SK-N-SH treated with all-trans-retinoic acid at 6 μM for 48 hours (cell line): ENCODE results near the gene RAB11FIP2.

Experiments used
- OSR1 ChIP-seq: fragments of 250-450 bp; sonication (Bioruptor Pico); IDR thresholded peaks from 2 replicates; pipeline ENCODE4 v1.8.0; 2022; ENCODE audit warnings: moderate library complexity, mild to moderate bottlenecking, inconsistent platforms
- ZNF565 ChIP-seq: fragments of 450-650 bp; formaldehyde crosslinking; conservative IDR thresholded peaks from 2 replicates; pipeline ENCODE4 v1.5.0; 2020; ENCODE audit warnings: low read depth, mild to moderate bottlenecking, moderate library complexity
- TF ChIP-seq, protein P1 (sequence below): fragments of 250-450 bp; sonication (Bioruptor Pico); IDR thresholded peaks from 2 replicates; pipeline ENCODE4 v1.5.1; 2020; ENCODE audit warnings: low read depth, mild to moderate bottlenecking, moderate library complexity
- TF ChIP-seq, protein P2 (sequence below): fragments of 250-450 bp; sonication (Bioruptor Pico); IDR thresholded peaks from 2 replicates; pipeline ENCODE4 v1.8.0; 2020; ENCODE audit warnings: mild to moderate bottlenecking, moderate library complexity, borderline replicate concordance

DNA sequence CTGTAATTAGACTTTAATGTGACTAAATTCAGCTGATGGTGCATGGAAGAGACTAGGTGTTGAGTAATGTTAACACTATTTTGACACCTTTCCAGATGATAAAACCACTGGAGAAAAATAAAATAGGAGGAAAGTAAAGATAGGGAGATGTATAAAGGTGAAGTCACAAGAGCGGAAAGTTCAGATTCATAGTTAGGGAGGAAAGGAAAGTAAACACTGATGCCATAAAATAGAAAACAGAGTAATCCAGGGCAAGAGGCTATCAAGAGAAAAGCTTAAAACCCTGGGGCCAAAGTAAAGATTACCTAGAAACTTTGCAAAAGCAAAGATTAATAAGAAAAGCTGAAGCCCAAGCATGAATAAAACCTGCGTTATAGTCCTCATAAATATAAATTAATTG, 62.8 kb downstream of the RAB11FIP2 start:
- no peak for TF ChIP-seq OSR1 (CRISPR knock-in tag)
- TF ChIP-seq, protein P1, sequence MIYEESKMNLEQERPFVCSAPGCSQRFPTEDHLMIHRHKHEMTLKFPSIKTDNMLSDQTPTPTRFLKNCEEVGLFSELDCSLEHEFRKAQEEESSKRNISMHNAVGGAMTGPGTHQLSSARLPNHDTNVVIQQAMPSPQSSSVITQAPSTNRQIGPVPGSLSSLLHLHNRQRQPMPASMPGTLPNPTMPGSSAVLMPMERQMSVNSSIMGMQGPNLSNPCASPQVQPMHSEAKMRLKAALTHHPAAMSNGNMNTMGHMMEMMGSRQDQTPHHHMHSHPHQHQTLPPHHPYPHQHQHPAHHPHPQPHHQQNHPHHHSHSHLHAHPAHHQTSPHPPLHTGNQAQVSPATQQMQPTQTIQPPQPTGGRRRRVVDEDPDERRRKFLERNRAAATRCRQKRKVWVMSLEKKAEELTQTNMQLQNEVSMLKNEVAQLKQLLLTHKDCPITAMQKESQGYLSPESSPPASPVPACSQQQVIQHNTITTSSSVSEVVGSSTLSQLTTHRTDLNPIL: no peak
- TF ChIP-seq, protein P2, sequence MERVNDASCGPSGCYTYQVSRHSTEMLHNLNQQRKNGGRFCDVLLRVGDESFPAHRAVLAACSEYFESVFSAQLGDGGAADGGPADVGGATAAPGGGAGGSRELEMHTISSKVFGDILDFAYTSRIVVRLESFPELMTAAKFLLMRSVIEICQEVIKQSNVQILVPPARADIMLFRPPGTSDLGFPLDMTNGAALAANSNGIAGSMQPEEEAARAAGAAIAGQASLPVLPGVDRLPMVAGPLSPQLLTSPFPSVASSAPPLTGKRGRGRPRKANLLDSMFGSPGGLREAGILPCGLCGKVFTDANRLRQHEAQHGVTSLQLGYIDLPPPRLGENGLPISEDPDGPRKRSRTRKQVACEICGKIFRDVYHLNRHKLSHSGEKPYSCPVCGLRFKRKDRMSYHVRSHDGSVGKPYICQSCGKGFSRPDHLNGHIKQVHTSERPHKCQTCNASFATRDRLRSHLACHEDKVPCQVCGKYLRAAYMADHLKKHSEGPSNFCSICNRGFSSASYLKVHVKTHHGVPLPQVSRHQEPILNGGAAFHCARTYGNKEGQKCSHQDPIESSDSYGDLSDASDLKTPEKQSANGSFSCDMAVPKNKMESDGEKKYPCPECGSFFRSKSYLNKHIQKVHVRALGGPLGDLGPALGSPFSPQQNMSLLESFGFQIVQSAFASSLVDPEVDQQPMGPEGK (CRISPR knock-in tag): no peak
- TF ChIP-seq ZNF565: no peak
